DMS114 treated with DMSO at 0.1 percent for 48 hours (cell line): ENCODE results near the gene KIRREL3.

Source experiments
- DNase-seq: peaks from one replicate; lab custom pipeline; 2025; ENCODE audit not compliant: unreplicated experiment; lab: John Stamatoyannopoulos, UW

Gene KIRREL3

DNA sequence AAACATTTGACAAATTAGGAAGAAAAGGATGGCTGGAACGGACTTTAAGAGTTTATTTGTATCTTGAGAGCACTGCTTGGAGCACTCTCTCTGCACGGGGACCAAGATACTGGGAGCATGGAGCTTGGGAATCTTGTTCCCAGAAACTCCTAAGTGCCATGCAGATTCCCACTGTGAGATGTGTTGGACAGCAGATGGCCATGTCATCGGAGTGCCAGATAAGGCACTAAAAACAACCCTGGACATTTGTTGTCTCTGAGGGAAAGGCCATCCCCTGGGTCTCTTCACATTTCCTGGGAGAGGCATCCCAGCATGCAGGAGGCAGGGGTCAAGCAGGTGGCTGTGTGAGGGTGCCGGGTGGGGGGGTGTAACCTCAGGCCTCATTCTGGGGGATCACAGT, 2.9 kb downstream of the KIRREL3 start:
- DNase-seq, result no peak

DNA sequence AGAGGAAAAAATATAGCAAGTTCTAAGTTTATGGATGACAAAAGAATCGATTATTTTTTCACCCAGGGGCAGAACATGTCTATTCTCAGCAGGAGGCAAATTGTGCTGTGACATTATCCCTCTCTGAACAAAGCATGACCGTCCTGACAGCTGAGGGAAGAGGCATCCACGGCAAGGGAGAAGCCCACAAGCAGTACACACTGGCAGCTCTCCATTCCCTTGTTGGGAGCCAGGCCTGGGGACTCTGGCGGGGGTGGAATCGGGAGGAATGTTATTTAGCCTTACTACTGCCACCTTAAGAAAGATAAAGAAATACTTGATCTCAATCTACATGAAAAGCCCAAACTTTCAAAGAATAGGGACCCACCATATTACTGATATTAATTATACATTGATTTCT, 3.4 kb downstream of the KIRREL3 start:
- DNase-seq, result no peak

DNA sequence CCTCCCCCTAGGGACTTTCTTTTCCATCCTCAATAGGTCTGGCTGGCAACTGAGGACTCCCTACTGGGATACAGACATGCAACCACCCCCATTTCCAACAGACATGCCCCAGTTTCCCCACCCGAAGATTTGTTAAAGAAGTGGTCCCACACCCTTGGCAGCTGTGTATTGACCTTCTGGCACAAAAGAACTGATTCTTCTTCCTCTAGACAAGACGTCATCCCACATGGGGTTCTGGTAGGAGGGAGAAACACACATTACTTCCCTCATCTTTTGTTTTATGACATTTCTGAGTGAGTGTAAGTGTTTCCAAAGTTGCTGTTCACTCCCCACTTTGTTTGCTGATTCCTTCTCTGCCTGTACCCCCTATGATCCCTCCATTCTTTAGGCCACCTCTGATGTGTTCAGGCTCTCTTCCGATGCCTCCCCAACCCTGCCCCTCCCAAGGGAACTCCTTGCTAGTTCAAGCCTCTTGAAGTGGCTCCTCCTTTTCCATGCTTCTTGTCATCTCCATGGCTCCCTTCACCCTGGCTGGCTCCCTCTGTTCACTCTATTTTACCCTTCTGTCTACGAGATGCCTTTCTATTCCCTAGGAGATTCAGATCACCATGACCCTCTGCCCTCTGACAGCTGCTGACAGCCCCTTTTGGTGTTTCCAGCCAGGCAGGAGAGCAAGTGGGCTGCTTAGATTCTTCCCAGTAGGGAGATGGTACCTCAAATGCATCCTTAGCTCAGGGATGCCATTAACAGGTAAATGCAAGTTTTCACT, 4.3 kb downstream of the KIRREL3 start:
- no peak for DNase-seq

DNA sequence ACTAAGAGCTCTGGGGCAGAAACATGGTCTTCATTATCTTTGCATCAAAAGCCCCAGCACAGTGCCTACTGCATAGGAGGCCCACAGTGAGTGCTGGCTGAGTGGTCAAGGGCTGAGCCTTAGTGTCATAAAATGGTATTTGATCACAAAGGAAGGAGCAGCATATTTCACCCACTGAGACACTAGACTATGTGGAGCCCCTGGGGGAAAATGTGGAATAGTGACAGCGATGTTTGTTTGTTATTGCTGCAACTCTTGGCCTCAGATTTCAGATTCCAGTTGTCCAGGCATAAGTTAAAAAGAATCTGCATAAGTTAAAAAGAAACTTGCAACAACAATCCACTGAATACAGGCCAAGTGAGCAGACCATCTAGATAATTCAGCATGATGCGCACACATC, 7.0 kb downstream of the KIRREL3 start:
- no peak for DNase-seq

DNA sequence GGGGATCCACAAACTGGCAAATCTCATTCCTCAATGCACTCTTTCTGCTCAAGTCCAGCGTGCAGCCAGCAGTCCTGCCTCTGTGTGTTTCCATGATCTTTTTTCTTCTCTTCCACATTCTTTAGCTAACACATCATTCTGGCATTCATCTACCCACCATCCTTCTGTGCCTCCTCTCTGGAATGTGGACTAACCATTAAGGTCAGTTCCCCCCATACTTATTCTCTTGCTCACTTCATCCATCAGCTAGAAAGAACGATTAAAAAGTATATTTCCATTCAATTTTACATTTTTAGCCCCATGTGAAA, 7.8 kb downstream of the KIRREL3 start:
- DNase-seq, result no peak

DNA sequence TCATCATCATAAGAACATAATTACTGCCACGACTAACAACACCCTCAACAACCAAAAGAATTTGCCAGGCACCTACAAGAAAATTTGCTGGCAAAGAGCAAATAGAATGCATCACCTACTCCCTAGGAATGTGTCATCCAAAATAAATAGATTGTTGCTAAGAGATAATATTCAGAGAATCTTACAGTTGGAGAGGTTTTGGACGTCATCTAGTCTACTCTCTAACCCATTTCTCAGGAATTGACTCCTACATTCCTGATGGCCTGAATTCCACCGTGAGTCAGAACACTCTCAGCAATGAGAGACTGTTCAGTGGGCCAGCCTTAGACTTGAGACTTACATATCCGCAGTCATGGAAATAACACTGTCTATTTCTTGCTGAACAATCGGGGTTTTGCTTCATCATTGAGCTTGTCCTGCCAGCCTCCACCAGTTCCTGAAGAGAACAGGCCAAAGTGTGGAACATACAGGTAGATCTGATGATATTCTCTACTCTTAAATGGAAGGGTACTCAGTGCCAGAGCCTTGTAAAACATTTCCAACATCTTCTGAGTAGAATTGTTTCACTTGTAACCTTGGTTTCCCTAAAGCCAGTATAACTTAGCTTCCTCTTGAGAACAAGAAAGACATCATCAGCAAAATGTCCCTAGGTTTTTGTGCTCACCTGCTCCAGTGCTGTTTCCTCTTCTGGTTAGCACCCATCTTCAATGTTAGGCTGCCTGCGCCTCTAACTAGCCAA, 8.3 kb downstream of the KIRREL3 start:
- no peak for DNase-seq

DNA sequence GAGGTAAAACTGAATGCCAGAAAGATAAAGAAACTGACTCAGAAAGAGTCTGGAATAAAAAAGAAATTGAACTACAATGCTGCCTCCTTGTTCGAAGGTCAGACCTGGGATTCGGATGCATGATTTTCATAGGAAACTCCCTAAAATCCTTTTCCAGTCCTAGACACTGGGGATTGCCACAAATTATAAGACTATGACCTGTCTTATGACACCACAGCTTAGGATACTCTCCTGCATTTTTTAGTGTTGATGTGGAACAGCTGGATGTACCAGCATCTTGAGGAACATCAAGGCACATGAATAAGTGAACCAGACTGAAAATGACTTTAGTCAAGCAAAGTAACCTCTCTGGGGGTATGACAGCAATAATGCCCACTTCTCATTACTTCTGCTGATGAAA, 9.0 kb downstream of the KIRREL3 start:
- DNase-seq, result no peak

DNA sequence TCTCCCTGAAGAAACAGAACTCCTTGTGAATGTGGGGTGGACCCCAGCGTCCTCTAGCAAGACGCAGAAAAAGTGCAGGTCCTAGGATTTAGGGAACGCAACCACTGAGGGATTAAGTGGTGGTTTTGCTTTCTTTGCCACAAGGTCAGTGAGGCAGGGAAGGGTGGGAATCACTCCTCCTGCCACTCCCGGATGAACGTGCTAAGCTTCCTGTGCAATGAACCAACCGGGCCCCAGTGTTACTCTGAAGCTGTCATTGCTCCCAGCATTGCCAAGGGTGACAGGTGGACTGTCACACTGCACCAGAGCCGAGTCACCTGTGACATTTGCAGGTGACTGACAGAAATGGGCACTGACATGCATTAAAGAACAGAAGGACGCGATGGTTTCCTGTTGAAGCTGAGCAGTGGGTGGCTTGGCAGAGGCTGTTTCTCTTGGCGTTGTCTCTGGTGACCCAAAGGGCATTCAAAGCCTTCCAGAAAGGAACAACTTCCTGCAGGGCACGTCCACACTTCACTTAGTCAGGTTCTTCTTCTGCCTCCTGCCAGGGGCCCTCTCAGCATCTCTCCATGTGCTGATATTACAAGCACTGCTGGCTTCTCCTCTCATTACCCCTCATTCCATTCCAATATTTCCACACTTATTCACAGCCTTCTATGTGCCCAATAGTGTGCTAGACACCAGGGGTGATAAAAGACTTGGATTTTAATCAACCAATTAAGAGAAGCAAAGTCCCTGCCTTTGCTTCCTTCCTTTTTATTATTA, 9.7 kb downstream of the KIRREL3 start:
- no peak for DNase-seq

DNA sequence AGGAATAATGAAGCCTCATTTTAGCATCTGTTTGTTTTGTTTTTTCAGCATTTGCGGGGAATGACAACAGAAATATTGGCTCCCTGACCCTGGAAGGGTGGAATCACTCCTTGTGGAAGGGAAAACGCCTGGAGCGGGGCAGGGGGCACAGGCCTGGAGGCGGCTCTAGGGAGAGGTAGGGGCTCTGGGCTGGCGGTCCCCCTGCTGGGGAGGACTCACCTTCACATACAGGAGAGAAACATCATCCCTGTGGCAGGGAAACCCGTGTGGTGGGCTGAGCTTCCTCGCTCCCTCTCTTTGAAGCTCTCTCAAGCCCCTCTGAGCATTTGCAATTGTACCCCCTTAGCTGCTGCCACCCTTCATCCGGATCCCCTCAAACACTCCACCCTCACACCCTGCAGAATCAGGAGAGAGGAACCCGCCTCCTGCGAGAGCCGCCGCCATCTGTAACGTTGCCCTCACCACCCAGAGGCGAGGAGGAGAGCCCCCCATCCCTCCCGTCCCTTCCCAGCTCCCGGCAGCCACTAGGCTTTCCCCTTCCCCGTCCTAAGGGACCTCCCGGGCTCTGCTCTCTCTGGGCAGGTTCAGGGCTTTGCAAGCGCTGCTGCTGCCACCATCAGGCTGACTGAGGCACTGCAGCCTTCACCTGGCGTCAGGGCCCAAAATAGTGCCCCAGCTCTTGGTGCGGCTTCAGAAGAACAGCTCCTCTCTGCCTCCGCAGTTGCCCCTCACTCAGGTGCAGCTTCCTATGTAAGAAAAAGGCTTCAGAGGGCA, 10.4 kb downstream of the KIRREL3 start:
- peak; percentile 12 for DNase-seq

DNA sequence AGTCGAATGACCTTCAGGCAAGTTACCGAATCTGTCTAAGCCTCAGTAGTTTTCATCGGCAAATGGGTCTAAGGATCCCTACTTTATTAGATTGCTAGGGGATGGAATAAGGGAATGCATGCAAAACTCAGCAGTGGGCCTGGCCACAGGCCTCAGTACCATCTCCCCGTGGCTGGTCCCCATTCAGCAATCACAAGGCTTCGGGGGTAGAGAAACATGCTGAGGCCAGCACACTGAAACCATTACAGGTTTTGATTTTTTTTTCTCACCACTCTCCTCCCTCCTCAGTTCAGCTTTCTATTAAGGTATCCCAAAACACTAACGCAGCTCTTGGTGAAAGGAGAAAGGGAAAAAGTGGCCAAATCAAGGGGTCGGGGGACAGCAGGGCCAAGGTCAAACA, 11.9 kb downstream of the KIRREL3 start:
- DNase-seq, result no peak

DNA sequence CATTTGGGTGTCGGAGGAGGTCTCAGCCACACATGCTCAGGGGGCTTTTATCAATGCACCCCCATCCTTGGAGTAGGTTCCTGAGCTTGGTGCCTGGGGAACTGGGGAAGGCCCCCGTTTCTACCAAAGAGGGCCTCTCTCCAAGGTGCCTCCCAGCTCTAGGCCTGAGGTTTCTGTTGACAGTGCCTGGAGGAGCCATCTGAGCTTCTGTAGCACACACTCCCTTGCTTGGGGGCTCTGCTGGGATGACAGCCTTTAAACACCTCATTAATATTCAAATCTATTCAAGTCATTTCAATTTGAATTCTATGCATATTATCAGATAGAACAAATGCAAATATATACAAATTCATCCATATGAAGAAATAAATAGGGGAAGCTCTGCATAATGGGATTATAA, 18.9 kb downstream of the KIRREL3 start:
- DNase-seq, result no peak

DNA sequence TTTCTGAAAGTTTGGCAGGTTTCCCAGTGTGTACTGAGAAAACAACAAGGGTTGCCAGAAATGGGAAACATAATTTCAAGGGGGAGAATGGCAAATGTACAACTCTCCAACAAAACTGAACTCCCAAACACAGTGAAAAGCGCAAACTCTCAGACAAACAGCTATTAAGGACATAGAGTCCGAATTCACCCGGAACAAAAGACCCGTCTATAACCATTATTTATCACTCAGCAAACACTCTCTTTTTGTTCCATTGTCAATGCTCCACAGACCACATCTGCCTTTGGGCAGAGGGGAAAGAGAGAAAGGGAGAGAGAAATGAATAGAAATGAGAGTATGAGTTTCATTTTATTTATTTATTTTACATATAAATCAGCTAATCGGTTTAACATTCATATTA, 21.7 kb downstream of the KIRREL3 start:
- no peak for DNase-seq

DNA sequence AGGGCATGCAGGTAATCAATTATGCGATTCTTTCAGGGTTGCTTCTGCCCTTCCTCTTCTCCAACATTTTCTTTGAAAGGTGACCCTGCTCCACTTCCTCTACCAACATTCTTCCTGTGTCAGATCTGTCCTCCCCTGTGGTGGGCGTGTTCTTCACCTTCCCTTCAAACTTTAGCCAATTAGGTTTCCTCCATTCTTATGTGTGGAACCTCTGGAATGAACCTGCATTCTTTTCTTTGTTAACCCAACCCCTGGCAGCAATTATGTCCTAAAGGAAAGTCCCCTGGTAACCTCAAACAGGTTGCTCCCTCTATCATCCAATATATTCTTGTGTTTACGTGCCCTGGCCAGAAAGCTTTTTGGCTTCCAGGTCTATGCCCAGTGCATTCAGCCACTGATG, 22.4 kb downstream of the KIRREL3 start:
- no peak for DNase-seq

DNA sequence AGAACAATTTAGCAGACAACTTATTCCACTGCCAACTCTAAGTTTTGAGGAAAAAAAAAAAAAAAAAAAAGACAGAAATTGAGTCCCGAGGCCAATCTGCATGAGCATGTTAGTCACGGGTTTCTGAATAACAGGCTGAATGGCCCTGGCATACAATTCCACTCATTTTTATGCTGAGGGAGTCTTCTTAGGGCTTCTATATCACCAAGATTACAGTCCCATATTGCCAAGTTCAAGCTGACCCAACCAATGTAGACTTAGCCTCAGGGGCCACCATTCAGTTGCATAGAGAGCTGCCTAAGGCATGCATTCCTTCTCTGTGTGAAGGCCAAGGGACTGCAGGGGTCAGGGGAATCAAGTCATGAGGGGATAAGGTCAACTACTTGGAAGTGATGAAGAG, 27.5 kb downstream of the KIRREL3 start:
- no peak for DNase-seq

DNA sequence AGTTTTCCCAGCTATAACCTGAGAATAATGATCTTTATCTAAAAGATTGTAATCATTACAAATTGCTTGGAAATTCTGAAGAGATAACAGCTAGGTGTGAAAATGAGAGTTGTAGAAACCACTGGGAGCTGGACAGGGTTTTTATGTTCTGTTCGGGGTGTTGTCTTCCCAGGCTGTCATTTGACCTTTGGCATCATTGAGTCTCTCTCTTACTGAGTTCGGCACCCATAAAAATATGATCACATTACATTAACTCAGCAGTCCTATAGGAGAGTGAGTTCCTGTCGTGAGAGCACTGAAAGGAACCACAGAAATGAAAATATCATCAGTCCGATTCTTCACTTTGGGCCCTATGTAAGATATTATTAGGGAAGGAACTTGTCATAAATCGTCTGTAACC, 29.3 kb downstream of the KIRREL3 start:
- DNase-seq, result no peak

DNA sequence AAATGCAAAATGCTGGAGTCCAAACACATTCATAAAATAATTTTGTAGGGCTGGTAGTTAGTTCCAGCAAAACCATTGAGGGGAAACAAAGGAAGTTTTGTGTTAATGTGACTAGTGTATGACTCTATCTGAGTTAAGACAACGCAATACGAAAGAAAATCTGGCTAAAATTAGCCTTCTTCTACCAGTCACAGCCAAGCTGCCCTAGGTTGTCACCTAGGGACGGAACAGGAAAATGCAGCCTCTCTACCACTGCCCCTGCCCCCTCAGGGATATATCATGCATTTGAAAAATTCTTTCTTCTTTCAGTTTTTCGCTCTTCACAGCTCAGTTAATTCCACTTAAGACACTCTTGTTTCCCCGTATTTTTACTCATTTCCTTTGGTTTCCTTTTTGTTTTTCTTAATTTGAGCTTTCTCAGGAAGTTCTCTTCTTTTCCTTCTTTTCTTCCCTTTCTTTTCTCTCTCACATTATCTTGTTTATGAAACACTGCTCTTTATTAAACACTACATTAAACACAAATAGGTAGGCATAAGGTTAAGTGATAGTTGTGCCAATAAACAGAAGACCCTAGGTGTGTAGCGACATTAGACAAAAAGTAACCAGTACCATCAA, 30.6 kb downstream of the KIRREL3 start:
- no peak for DNase-seq

DNA sequence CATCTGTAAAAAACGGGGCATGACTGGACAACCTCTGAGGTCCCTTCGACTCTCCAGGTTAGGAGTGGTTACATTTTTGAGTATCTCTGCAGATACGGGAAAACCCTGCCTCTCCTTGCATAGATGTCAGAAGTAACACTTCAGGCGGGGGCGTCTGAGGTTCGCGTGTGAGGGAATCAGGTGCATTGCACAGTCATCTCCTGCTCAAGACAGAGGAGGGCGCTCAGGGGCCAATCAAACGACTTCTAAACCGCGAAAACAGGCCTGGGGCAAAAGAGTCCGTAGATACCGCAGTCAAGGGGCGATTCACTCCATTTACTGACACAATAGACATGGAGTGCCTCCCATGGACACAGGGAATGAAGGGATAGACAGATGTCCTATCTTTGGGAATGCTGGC, 31.7 kb downstream of the KIRREL3 start:
- DNase-seq, result no peak

DNA sequence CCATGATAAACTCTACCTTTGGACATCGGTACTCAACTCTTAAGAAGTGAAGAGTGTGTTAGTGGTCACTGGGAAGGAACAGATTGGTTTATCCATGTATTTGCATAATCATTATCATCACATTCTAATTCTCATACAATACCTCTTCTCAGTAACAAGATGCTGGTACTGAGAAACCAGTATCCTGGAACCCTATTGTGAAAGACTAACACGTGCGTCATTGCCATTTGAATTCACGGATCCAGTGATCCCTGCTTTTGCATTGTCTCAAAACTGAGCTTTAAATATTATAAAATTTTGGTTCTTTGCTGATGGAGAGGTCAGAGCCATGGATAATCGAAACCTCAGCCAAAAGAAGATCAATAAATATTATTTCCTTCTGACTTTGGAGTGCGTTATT, 35.2 kb downstream of the KIRREL3 start:
- DNase-seq, result no peak

DNA sequence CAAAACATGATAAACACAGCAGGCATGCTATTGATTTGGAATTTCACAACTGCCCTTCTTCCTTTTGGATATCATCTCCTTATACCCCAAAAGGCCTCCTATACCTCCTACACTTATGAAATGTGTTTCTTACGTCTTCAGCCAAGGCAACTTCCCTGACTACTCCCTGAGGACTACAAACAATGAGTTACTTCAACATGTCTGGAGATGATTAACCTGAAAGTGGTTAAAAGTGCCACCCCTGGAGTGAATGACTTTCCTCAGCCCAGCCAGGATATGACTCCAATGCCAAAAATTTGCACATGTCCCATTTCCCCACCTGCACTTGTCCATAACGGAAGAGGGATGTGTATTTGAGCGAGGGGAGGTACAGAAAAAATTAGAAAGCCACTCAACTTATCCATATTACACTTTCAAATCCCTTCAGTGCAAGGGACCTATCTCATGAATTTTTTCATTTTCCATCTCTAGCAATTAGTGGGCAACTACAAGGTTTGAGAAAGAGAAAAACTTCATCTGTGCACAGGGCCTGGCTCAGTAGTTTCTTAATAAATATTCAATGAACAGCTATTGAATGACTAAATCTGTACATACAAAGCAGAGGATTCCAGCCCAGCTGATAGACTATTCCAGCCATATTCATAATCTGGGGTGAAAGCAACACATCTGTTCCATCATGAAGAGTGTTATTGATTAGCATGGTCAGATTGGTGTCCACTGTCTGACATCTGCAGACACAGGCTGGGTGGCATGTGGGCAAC, 36.8 kb downstream of the KIRREL3 start:
- DNase-seq, result no peak

DNA sequence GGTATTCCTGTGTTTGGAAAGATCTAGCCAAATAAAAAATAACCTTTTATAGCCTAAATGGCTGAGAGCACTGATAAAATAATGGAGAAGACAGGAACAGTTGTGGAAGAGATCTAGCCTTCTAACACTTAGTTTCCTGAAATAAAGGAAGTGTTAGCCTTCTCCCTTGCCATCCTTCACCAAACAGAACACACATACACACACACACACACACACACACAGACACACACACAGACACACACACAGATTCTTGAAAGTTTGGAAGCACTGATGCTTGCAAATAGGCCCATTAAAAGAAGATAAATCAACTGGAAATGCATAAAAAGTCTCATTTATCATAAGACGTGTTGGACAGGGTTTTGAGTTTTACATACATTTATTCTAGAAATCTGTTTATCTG, 37.5 kb downstream of the KIRREL3 start:
- DNase-seq, result no peak
